ENCODE results near the gene TMEM184B.

Gene TMEM184B

DNA sequence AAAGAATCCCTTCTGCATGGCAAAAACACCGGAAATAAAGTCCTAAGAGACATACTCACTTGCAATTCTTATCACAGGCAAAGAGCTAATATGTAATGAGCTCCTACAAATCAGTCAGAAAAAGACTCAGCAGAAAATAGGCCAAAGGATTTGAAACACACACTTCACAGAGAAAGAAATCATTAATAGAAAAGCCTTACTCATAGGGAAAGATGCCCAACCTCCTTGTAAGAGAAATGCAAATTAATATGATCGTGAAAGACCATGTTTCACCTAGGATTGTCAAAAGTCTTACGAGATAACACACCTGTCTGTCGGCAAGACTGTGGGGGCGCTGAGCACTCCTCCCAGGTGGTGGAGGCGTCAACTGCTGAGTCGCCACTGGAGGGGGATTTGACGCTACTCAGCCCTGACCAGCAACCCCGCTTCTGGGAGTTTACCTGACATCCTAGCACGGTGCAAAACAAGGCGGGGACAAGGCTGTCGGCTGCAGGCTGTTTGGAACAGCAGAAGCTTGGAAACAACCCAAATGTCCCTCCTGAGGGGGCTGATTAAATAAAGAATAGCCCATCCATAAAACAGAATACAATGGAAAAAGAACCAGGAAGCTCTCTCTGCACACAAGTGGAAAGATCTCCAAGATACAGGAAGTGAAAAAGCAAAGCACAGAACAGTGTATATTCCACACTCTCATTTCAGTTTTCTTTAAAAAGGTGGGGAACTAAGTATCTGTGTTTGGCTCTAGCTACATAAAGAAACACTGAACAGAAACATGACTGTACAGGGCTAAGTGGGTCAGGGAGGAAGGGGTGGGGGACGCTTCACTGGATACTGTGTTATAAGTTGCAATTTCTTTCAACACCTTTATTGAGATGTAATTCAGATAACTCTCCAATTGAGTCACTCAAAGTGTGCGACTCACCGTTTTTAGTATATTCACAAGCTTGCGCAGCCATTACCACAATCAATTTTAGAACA is 33.0 kb upstream of the TMEM184B start:
- no peak for DNase-seq

DNA sequence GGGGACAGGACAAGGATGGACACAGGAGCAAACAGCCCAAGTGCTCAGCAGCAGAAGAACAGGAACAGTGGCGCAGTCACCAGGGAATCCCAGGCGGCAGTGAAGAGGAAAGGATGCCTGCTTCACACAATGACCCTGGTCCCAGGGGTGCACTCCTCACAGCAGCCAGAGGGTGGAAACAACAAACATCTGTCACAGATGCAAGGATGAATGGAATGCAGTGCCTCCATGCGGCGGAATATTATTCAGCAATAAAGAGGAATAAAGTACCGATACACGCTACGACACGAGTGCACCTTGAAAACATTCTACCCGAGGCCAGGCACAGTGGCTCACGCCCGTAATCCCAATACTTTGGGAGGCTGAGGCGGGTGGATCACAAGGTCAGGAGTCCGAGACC is 31.7 kb upstream of the TMEM184B start:
- DNase-seq, result no peak

DNA sequence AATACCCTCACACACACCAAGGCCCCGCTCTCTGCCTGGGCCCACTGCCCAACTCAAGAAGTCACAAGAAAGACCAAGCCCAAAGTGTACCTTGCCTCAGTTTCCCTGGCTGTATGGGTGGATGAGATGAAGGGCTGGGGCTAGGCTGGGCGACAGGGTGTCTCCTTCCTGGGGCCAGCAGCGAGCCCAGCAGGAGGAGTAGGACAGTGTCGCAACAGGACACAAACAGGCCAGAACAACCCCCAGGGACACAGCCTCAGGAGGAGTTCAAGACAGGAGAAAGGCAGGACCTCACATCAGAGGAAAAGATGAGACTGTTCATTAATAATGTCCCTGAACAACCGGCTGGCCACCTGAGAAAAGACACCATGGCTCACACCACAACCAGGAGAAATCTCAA is 31.2 kb upstream of the TMEM184B start:
- no peak for DNase-seq

DNA sequence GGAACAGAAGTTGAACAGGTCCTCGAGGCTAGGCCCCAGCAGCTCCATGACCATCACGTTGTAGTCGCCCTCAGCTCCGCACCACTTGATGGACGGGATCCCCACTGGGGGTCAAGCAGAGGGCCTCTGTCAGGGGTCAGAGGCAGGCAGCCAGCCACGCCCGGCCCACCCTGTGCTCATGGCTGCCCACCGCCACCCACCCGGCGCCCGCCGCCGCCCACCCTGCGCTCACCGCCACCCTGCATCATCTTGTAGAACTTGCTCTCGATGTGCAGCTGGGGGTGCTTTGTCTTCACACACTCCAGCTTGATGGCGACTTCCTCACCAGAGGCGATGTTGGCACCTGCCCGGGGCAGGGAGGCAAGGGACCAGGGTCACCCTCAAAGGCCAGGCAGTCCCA is 30.1 kb upstream of the TMEM184B start:
- DNase-seq, result no peak

DNA sequence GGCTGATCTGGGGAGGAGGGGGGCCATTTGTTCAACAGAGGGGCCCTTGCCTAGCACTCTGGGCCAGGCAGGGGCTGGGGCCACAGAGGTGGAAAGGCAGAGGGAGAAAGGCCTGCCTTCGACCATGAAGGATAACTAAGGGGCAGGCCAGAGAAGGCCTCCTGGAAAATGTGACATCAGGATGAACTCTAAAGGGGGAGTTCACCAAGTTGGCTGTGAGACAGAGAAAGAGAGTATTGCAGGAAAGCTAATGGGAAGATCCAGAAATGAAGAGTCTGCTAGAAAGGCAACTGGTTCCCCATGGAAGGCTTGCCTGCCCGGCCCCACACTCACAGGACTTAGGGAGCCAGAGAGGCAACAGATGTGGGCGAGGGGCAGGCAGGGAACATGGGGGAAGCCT is 28.1 kb upstream of the TMEM184B start:
- DNase-seq, result no peak

DNA sequence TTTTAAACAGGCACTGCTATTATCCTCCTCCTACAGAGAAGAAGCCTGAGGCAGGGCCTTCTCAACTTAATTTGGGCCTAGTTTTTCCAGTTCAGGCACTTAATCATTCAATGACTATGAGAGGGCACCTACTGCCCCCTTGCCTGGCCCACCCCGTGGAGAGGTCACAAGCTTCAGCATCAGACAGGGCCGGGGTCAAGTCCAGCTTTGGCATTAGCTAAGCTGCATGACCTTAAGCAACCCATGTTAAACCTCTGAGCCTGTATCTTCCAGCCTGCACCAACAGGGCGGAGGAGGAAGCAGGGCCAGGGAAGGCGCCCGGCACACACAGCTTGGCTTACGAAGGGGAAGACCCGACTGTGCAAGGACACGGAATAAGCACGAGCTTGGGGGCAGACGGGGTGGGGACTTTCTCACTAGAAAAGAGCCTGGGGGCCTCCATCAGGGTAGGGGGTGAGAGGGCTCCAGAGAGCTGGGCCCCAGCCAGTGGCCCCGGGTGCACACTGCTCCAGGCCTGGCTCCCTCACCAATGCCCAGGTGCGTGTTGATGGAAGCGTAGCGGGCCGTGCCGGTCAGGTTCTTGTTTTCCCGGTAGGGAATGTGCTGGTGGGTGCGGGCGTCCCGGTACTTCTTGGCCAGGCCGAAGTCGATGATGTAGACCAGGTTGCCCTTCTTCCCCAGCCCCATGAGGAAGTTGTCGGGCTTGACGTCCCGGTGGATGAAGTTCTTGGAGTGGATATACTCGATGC is 27.6 kb upstream of the TMEM184B start:
- DNase-seq, result no peak

DNA sequence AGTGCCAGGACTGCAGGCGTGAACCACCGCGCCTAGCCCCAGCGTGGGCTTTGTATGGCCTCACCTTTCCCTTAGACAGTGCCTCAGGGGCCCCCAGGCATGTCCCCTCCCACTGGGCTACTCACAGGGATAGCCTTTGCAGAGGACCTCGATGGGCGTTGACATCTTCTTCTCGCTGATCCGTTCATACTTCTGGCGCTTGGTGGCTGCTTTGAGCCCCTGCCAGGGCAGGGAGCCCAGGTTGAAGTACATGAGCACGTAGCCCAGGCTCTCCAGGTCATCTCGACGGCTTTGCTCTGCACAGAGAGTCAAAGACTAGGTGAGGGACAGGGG is 26.9 kb upstream of the TMEM184B start:
- no peak for DNase-seq

- DNase-seq, result no peak
Observed at GRCh38 chr22:38298312-38299005, 25.6 kb upstream of the TMEM184B start.

DNA sequence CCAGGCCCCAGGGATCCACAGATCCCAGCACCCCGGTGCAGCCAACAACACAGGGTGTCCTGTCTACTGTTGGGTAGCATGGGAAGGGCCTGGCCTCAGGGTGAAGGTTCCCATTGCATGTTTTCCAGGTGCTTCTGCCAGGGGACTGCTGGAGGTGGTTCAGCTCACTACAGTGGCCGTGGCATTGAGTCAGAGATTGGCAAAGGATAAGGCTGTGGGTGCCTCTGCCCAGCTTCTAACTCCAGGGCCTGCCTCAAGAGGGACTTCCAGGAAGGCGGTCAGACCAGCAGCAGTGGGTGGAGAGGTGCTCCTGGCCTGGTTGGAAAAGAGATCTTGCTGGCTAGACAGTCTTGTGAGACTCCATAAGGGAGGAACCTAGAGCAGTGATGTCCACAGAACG is 23.6 kb upstream of the TMEM184B start:
- DNase-seq, result no peak

DNA sequence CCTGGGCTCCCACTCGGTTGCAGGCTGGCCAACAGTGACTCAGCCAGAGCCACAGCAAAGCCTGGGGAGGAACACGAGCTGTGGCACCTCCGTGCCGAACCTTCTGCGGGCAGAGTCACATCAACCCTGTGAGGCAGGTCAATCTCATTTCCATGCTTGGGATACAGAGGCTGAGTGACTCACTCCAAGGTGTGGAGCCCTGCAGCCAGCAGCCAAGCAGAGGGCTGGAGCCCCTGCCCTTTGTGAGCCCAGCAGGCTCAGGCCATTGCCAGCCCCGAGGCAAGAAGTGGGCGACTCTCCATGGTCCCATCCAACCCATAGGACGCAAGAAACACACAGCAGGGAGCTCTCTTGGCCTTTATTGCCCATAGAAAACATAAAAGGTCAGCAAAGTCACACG is 23.1 kb upstream of the TMEM184B start:
- no peak for DNase-seq

DNA sequence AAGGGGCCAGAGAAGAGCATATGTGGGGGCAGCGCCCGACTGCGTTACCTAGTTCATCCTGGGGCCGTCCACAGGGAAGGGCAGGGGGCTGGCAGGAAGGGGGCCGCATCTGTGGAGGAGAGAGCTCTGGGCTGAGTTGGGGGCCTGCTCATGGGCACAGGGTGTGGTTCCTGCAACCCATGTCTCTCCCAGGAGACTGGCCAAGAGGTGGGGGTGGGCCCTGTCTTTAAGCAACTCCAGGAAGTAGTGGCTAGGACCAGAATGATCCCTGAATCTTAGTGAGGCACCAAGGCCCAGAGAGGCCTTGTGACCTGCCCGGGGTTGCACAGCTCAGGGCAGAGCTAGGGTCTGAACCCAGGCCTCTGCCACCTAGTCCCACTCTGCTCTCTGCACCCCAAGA is 22.5 kb upstream of the TMEM184B start:
- DNase-seq, result no peak

- no peak for DNase-seq
Observed at GRCh38 chr22:38294193-38294592, 21.4 kb upstream of the TMEM184B start.

DNA sequence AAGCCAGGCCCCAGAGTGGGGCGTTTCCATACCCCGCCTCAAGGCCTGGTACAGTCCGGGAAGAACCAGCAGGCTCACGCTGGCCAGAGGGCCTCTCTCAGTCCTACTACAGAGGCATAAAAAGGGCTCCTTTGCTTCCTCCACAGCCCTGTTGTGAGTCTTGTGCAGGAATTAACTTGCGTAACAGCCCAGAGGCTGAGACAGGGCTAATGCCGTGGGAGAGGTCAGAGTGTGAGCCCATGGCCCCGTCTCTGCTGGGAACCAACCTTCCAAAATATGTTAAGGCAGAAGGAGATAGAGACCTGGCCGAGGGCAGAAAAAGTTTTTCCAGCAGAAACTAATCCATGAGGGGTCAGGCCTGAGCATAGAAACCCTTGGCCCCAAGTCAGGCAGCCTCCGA is 19.9 kb upstream of the TMEM184B start:
- no peak for DNase-seq

GRCh38 chr22:38291201-38291777 is 18.5 kb upstream of the TMEM184B start:
- no peak for DNase-seq

DNA sequence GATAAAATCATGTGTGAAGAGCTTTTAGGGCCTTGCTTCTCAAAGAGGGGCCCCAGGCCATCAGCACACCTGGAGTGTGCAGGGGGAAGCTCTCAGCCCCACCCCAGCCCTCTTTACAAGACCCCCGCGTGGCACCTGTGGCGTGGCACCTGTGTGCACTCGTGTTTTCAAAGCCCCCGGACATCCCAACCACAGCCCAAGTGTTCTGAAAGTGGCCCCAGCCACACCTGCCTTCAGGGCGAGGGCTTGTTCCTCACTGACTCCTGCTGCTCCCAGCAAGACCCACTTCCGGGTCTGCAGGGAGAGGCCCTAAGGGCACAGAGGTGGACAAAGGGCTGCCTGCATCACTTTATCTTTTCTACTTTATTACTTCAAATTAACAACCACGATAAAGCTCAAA is 17.5 kb upstream of the TMEM184B start:
- DNase-seq, result no peak

DNA sequence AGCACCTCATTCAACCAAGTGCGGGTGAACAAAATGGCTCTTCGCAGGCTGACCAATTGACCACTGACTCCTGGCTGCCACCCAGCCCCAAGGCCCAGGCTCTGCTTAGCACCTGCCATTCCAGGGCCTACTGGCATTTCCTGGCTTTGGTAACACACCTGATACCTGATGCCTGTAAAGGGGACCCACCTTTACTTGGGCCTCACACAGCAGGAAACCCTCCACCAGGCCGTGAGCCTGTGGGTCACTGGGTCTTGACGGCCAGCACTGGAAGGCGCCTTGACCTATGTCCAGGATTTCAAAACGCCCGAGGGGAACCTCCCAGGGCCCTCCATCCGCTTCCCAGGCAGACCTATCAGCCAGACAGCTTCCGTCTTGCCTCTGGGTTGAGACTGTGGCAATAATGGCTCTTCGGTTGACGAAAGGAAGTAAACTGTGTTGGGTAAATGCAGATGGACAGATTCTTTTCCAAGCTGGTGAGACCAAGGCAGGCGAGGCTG is 16.8 kb upstream of the TMEM184B start:
- no peak for DNase-seq

DNA sequence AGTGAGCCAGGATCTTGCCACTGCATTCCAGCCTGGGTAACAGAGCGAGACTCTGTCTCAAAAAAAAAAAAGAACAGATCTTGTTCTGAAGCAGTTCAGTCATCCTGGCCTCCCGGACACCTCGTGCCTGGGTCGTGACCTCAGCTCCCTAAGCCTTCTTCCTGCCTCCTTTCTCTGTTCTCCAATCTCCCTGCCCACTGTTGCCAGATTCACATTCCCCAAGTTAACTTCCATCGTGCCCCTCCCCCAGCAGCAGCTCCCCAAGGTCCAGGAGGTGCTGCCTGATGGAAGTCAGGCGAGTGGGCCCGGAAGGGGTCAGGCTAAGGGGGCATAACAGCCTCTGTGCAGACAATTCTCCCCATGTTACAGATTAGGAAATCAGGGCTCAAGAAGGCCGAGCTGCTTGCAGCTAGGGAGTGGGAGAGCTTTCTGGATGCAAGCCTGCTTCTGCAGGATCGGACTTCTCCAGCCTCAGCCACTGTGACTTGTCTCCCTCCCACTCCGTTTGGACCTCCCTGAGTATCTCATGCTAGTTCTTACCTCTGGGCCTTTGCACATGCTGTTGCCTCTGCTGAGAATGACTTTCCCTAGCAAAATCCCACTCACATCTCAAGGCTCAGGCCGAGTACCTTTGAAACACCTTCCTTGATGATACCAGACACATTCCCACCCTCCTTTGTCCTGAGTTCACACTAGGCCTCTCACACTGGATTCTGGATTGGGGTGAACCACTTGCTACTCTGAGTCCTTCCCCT is 14.3 kb upstream of the TMEM184B start:
- DNase-seq, result no peak

DNA sequence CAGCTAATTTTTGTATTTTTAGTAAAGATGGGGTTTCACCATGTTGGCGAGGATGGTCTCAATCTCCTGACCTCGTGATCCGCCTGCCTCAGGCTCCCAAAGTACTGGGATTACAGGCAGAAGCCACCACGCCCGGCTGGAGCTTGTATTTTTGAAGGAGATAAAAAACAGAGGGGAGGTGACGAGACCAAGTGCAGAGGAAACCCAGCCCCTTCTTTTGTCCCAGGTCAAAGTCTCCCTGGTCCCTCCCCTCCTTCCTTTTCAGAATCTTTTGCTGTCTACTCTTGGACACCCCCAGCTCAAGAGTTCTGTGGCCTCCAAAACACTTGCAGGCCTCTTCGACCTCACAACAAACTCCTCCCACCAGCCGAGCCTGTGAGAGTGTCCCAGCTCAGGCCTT is 12.2 kb upstream of the TMEM184B start:
- DNase-seq, result no peak

DNA sequence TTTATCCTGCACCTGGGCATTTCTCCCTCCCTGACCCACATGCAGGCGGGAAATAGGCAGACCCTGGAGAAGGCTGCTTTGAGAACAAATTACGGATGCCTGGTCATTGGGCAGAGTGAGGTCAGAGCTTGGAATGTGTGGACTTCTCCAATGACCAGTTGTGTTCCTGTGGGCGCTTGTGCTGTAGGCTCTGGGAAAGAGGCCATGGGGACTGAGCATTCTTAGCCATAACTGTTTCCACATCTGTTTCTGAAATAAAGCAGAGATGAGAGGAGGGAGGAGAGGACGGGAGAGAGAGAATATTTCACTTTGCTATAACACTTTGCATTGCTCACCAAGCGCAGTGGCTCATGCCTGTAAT is 11.2 kb upstream of the TMEM184B start:
- no peak for DNase-seq

DNA sequence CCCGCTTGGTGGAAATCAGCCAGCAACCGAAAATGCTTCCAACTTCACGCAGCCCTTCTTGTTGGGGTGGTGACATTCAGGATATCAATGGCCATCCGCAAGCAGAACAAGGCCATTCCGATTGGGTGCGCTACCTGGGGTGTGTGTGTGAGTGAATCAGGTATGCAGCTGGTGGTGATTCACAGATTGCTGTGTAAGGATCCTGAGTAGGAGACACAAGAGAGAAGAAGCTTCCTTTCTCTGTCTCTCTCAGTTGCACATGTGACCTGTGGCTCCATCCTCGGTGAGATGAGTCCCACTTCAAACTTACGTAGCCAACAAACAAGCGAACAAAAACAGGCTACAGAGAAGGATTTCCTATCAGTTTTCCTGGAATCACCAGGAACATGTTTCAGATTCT is 9.6 kb upstream of the TMEM184B start:
- no peak for DNase-seq

DNA sequence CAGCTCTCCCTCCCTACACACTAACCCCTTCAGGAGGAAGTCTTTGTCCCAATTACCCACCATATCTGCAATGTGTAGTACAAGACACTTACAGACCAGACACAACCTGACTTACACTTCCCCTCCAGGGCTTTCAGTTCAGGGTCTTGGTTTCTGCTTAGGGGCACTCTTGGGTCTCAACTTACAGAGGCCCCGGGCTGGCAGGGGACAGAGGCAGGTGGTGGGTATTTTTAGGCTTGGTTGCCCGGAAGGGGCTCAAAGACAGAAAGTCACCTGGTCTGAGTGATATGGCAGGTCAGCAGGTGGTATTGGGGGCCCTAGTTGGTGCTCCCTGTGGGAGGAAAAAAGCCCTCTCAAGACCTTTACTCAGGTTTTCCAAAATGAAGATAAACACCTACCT is 3.4 kb upstream of the TMEM184B start:
- DNase-seq, result no peak

GRCh38 chr22:38273135-38273826 is 471 bp upstream of the TMEM184B start:
- no peak for DNase-seq
